HepG2 (cell line): Measurements from ENCODE around the gene GPM6B. TPM values are rescaled to one million over a fixed set of nuclear protein-coding genes. Genes with fewer than 3 reads are reported as not detected.

Experiments used
- ATAC-seq: fragments of 200-7000 bp; cut with Tn5 transposase; 3 replicates; pipeline ENCODE4 v1.9.1; 2020; ENCODE audit warnings: mild to moderate bottlenecking, moderate library complexity
- BruUV-seq: library from RNA; stranded (reverse); fragments of 400-500 nt; replicated peaks from 2 replicates; lab custom pipeline; 2021; lab: Mats Ljungman, UMichigan
- CTCF ChIA-PET: fragments of 300-600 bp; formaldehyde crosslinking; extraction: SDS; loops from one replicate; lab custom pipeline; 2021; ENCODE audit warnings: low total read pairs, inconsistent platforms, low intra/inter-chr PET ratio; lab: Yijun Ruan, JAX
- POLR2A ChIA-PET: fragments of 350-600 bp; sonication (Branson Sonifier 250); formaldehyde crosslinking; loops from one replicate; lab custom pipeline; 2020; ENCODE audit warnings: antibody characterized with exemption, inconsistent platforms; lab: Yijun Ruan, JAX
- DNase-seq: peaks from one replicate; pipeline ENCODE4 v3.0.0-alpha.2; 2015; ENCODE audit warnings: low spot score
- FAIRE-seq: peaks from 3 replicates; lab custom pipeline; 2011; peaks lifted over from hg19 to GRCh38; lab: Jason Lieb, UNC
- H2AFZ ChIP-seq: one replicate; pipeline ENCODE4 v1.6.1; 2011; ENCODE audit warnings: low read length, inconsistent platforms
- H3K27ac ChIP-seq: fragments of 300-600 bp; 3 replicates; pipeline ENCODE4 v1.8.0; 2011; ENCODE audit warnings: mixed run types, mild to moderate bottlenecking, mixed read lengths, low read length, inconsistent platforms; ENCODE audit not compliant: insufficient read depth; ENCODE audit errors: extremely low read length
- H3K27me3 ChIP-seq, 2 experiments: fragments of 200-600 bp in 1 of 2; 2 replicates in 1 of 2; 3 replicates in 1 of 2; pipeline versions ENCODE4 v1.6.0 to v1.8.0; 2011; ENCODE audit warnings: low read length in 2 of 2, mild to moderate bottlenecking in 2 of 2, moderate library complexity in 2 of 2, inconsistent platforms in 1 of 2; ENCODE audit not compliant: insufficient read depth in 2 of 2, control insufficient read depth in 1 of 2
- H3K36me3 ChIP-seq, 2 experiments: fragments of 200-600 bp in 1 of 2; replicated peaks in 1 of 2; 2 replicates in 1 of 2; 3 replicates in 1 of 2; pipeline versions ENCODE4 v1.5.1 to v1.8.0; 2011; ENCODE audit warnings: low read length in 2 of 2, inconsistent platforms in 1 of 2; ENCODE audit not compliant: insufficient read depth in 2 of 2, control insufficient read depth in 1 of 2
- H3K4me1 ChIP-seq: 2 replicates; pipeline ENCODE4 v1.5.1; 2012; ENCODE audit warnings: low read length, inconsistent platforms; ENCODE audit not compliant: insufficient read depth
- H3K4me2 ChIP-seq: 2 replicates; pipeline ENCODE4 v1.6.0; 2011; ENCODE audit warnings: low read depth, low read length, inconsistent platforms
- H3K4me3 ChIP-seq, 3 experiments: fragments of 200-600 bp in 1 of 3; sonication (generic), shearing (Covaris generic) in 1 of 3; replicated peaks in 1 of 3; 2 replicates each; pipeline ENCODE4 v1.5.1; 2011 to 2016; ENCODE audit warnings: low read length in 3 of 3, inconsistent platforms in 2 of 3, low read depth in 2 of 3, mild to moderate bottlenecking in 2 of 3, control low read depth in 1 of 3, mixed read lengths in 1 of 3; ENCODE audit not compliant: insufficient read depth in 1 of 3
- H3K79me2 ChIP-seq: one replicate; pipeline ENCODE4 v1.6.1; 2011; ENCODE audit warnings: low read length, inconsistent platforms; ENCODE audit not compliant: insufficient read depth
- H3K9ac ChIP-seq: 2 replicates; pipeline ENCODE4 v1.6.0; 2011; ENCODE audit warnings: mild to moderate bottlenecking, low read depth, low read length, inconsistent platforms; ENCODE audit not compliant: insufficient read depth
- H3K9me3 ChIP-seq: 2 replicates; pipeline ENCODE4 v1.5.1; 2012; ENCODE audit warnings: mild to moderate bottlenecking, low read length
- H4K20me1 ChIP-seq: 2 replicates; pipeline ENCODE4 v1.6.0; 2011; ENCODE audit warnings: inconsistent platforms, mild to moderate bottlenecking, low read length, moderate library complexity; ENCODE audit not compliant: insufficient read depth
- CCAR2 ChIP-seq: fragments of 200-400 bp; formaldehyde crosslinking; optimal IDR thresholded peaks from 2 replicates; pipeline ENCODE3; 2018; ENCODE audit warnings: low read depth, mild to moderate bottlenecking, low read length, moderate library complexity
- DMAP1 ChIP-seq: IDR thresholded peaks from 2 replicates; pipeline ENCODE4 v1.6.1; 2016
- FOXC1 ChIP-seq: sonication (generic); formaldehyde crosslinking; IDR thresholded peaks from 2 replicates; pipeline ENCODE4 v1.8.0; 2022; ENCODE audit warnings: mild to moderate bottlenecking, missing genetic modification reagents, borderline replicate concordance
- HMGXB3 ChIP-seq: sonication (generic); formaldehyde crosslinking; IDR thresholded peaks from 2 replicates; pipeline ENCODE4 v1.4.0; 2020; ENCODE audit warnings: missing genetic modification reagents, borderline replicate concordance
- KAT2B ChIP-seq: fragments of 150-350 bp; IDR thresholded peaks from 2 replicates; pipeline ENCODE4 v1.6.1; 2014; ENCODE audit warnings: low read depth, low read length, borderline replicate concordance
- KAT8 ChIP-seq: IDR thresholded peaks from 2 replicates; pipeline ENCODE4 v1.6.1; 2016; ENCODE audit warnings: missing genetic modification reagents, missing compliant biosample characterization
- KLF12 ChIP-seq: sonication (generic); formaldehyde crosslinking; IDR thresholded peaks from 2 replicates; pipeline ENCODE4 v1.4.0; 2020; ENCODE audit warnings: missing genetic modification reagents, borderline replicate concordance
- MXD3 ChIP-seq: IDR thresholded peaks from 2 replicates; pipeline ENCODE4 v1.6.1; 2016; ENCODE audit warnings: mild to moderate bottlenecking, missing biosample characterization, missing genetic modification reagents
- NCOR1 ChIP-seq: fragments of 200-600 bp; sonication (generic); IDR thresholded peaks from 2 replicates; pipeline ENCODE4 v1.7.0; 2017; ENCODE audit warnings: antibody characterized with exemption, low read length, borderline replicate concordance
- POLR2A ChIP-seq, 2 experiments: IDR thresholded peaks; 2 replicates each; pipeline ENCODE4 v1.6.1; 2011; ENCODE audit warnings: low read depth in 2 of 2, low read length in 2 of 2, mild to moderate bottlenecking in 1 of 2, moderate library complexity in 1 of 2; ENCODE audit not compliant: insufficient read depth in 1 of 2
- SOX6 ChIP-seq, 2 experiments: fragments of 450-650 bp in 1 of 2; sonication (generic) in 1 of 2; formaldehyde crosslinking in 1 of 2; IDR thresholded peaks; 2 replicates each; pipeline versions ENCODE4 v1.4.0 to v1.6.1; 2017 to 2020; ENCODE audit warnings: antibody characterized with exemption in 1 of 2, mild to moderate bottlenecking in 1 of 2, missing genetic modification reagents in 1 of 2
- ZBTB1 ChIP-seq: sonication (generic); formaldehyde crosslinking; IDR thresholded peaks from 2 replicates; pipeline ENCODE4 v1.4.0; 2020; ENCODE audit warnings: missing genetic modification reagents, borderline replicate concordance
- ZFP90 ChIP-seq: sonication (generic); formaldehyde crosslinking; IDR thresholded peaks from 2 replicates; pipeline ENCODE4 v1.8.0; 2022; ENCODE audit warnings: missing genetic modification reagents, mild to moderate bottlenecking, inconsistent platforms, borderline replicate concordance
- ZNF354B ChIP-seq: sonication (generic); formaldehyde crosslinking; IDR thresholded peaks from 2 replicates; pipeline ENCODE4 v1.8.0; 2022; ENCODE audit warnings: mild to moderate bottlenecking, missing genetic modification reagents
- ZNF777 ChIP-seq: sonication (generic); formaldehyde crosslinking; IDR thresholded peaks from 2 replicates; pipeline ENCODE4 v1.4.0; 2020; ENCODE audit warnings: missing genetic modification reagents
- WGBS: methylation state at CpG from one replicate; pipeline ENCODE4 v1.1.6; 2017; ENCODE audit warnings: low lambda C conversion rate; 5-methylcytosine and 5-hydroxymethylcytosine counted together
- in situ Hi-C: cut with HindIII; loops from 2 replicates; pipeline ENCODE4 v1.10.0; 2017; ENCODE audit warnings: low pct_unique_long_range_greater_than_20kb; ENCODE audit not compliant: extremely low pct_ligation_motif_present
- intact Hi-C: fragments of 100-400 bp; cut with micrococcal nuclease; formaldehyde crosslinking; loops from one replicate; pipeline ENCODE4 v1.10.0; 2022; ENCODE audit not compliant: unreplicated experiment
- polyA plus RNA-seq, 8 experiments: library from polyadenylated mRNA; depleted of rRNA in 3 of 8; stranded (reverse) in 7 of 8; unstranded in 1 of 8; fragments of >200 nt; fragmentation: Illumina TruSeq in 4 of 8; extraction: Trizol in 4 of 8; gene quantifications; 2 replicates each; pipeline versions ENCODE4 v1.2.1 to v1.2.3, GENCODE V29; 2011 to 2016; ENCODE audit warnings: low read depth in 4 of 8, missing spikeins in 1 of 8, mixed read lengths in 1 of 8; ENCODE audit not compliant: insufficient read depth in 1 of 8
- total RNA-seq, 5 experiments: library from RNA; depleted of rRNA; stranded (reverse); fragments of >200 nt; fragmentation: Illumina TruSeq; extraction: Trizol; gene quantifications; 2 replicates each; pipeline ENCODE4 v1.2.3, GENCODE V29; 2016; ENCODE audit warnings: low read depth in 1 of 5

The GPM6B gene
- total and polyA plus RNA-seq, 2 of the 13 experiments (the other 11 are each of a cell fraction or from before 2014, with no cell fraction given): not detected

- FAIRE-seq: no peak
- no TSS peak for BruUV-seq
These were observed 41.1 kb downstream of the GPM6B start for GRCh38 chrX:13775837-13776236.

More at GRCh38 chrX:13775837-13776236, 41.1 kb downstream of the GPM6B start:
- Histone ChIP-seq H2AFZ (no peak overlapping the region), H4K20me1 (no peaks in the 10 kb centered on the region), H3K27ac (no peak overlapping the region)
- no peak for DNase-seq
- TF ChIP-seq ZNF777 (CRISPR knock-in tag) (no peak), CCAR2 (no peak), MXD3 (no peak), ZBTB1 (CRISPR knock-in tag) (no peak), KLF12 (CRISPR knock-in tag) (no peak), POLR2A (IDR thresholded peaks at IDR 0.05; ENCODE audit: insufficient read depth in 1 of 2, low read depth in 2 of 2, low read length in 2 of 2) (no peak), ZFP90 (CRISPR knock-in tag) (no peak), ZNF354B (CRISPR knock-in tag) (no peak), SOX6 (IDR thresholded peaks at IDR 0.05) (no peak), SOX6 (CRISPR knock-in tag; IDR thresholded peaks at IDR 0.05) (no peak), FOXC1 (CRISPR knock-in tag) (no peak), HMGXB3 (CRISPR knock-in tag) (no peak), KAT2B (no peak), DMAP1 (CRISPR knock-in tag) (no peak), KAT8 (CRISPR knock-in tag) (no peak), NCOR1 (no peak)
- TF ChIP-seq, all 625 proteins: peak for 0
- H3K4me1 ChIP-seq: no peaks in the 10 kb centered on the region; the same call in 1 of the 2 replicates
- no peak for ATAC-seq
- H3K27me3 ChIP-seq: no peaks in the 10 kb centered on the region
- POLR2A ChIA-PET: no interaction called here
- 0 out of 5 replicates have a peak, but pooled peaks cover 0 to 4% of the 10 kb centered on the region in 2 experiments for H3K36me3 ChIP-seq
- intact Hi-C loops: no loop called here
- H3K9ac ChIP-seq: no peak overlapping the region
- H3K9me3 ChIP-seq: no peaks in the 10 kb centered on the region
- no peak overlapping the region for H3K4me3 ChIP-seq
- CTCF ChIA-PET: no interaction called here
- WGBS: 100% methylated on average over 1 of the region's 3 CpGs
- in situ Hi-C loops: no loop called here
- H3K4me2 ChIP-seq: no peak overlapping the region
- H3K79me2 ChIP-seq: no peaks in the 10 kb centered on the region
